CD4-positive, alpha-beta memory T cell (primary cell): ENCODE measurements around the gene ARL14EP. TPM values are rescaled to one million over a fixed set of nuclear protein-coding genes. Genes with fewer than 3 reads are reported as not detected.

Source experiments
- CTCF ChIA-PET: fragments of 350-600 bp; sonication (Branson Sonifier 250); formaldehyde crosslinking; loops from one replicate; lab custom pipeline; 2021; ENCODE audit warnings: inconsistent platforms; ENCODE audit not compliant: partially characterized antibody; lab: Charles Lee
- POLR2A ChIA-PET: fragments of 350-600 bp; sonication (Branson Sonifier 250); formaldehyde crosslinking; loops from one replicate; lab custom pipeline; 2021; ENCODE audit not compliant: partially characterized antibody; lab: Charles Lee
- DNase-seq, 5 donors: peaks; one replicate each; pipeline versions ENCODE4 v3.0.0 to v3.0.0-alpha.2; 2020 to 2022; ENCODE audit warnings: mixed read lengths in 1 of 5
- H3K27ac ChIP-seq: one replicate; pipeline ENCODE4 v1.7.0; 2013; ENCODE audit warnings: low read depth, low read length
- H3K27me3 ChIP-seq: 2 replicates; pipeline ENCODE4 v1.7.0; 2013; ENCODE audit warnings: mild to moderate bottlenecking, low read length, moderate library complexity; ENCODE audit not compliant: insufficient read depth
- H3K36me3 ChIP-seq: 2 replicates; pipeline ENCODE4 v1.7.0; 2013; ENCODE audit warnings: mild to moderate bottlenecking, low read length, moderate library complexity; ENCODE audit not compliant: insufficient read depth
- H3K4me1 ChIP-seq: 2 replicates; pipeline ENCODE4 v1.7.0; 2013; ENCODE audit warnings: mild to moderate bottlenecking, low read length, moderate library complexity; ENCODE audit not compliant: insufficient read depth
- H3K4me3 ChIP-seq, 2 donors: one replicate each; pipeline ENCODE4 v1.7.0; 2013; ENCODE audit warnings: low read length in 2 of 2, mild to moderate bottlenecking in 1 of 2
- H3K9me3 ChIP-seq, 2 donors: one replicate each; pipeline ENCODE4 v1.7.0; 2013; ENCODE audit warnings: low read length in 2 of 2, control low read depth in 1 of 2; ENCODE audit not compliant: control insufficient read depth in 1 of 2
- H3K27ac Mint-ChIP-seq, 7 donors: one replicate each; pipeline ENCODE4 v1.8.0; 2020 to 2021; ENCODE audit warnings: mixed read lengths in 7 of 7, mild to moderate bottlenecking in 6 of 7, inconsistent platforms in 3 of 7, moderate library complexity in 3 of 7
- H3K27me3 Mint-ChIP-seq, 2 donors: one replicate each; pipeline ENCODE4 v1.8.0; 2020 to 2021; ENCODE audit warnings: mixed read lengths in 2 of 2
- H3K36me3 Mint-ChIP-seq, 2 donors: one replicate each; pipeline ENCODE4 v1.8.0; 2020 to 2021; ENCODE audit warnings: mixed read lengths in 2 of 2, inconsistent platforms in 1 of 2, mild to moderate bottlenecking in 1 of 2
- H3K4me1 Mint-ChIP-seq, 4 donors: one replicate each; pipeline ENCODE4 v1.8.0; 2020 to 2021; ENCODE audit warnings: mixed read lengths in 4 of 4, mild to moderate bottlenecking in 1 of 4
- H3K4me3 Mint-ChIP-seq, 8 donors: one replicate each; pipeline ENCODE4 v1.8.0; 2020 to 2021; ENCODE audit warnings: mixed read lengths in 8 of 8, mild to moderate bottlenecking in 7 of 8, moderate library complexity in 6 of 8, inconsistent platforms in 3 of 8
- H3K9me3 Mint-ChIP-seq, 8 donors: one replicate each; pipeline ENCODE4 v1.8.0; 2020 to 2021; ENCODE audit warnings: mixed read lengths in 8 of 8, mild to moderate bottlenecking in 5 of 8, inconsistent platforms in 3 of 8, moderate library complexity in 1 of 8
- intact Hi-C: fragments of 100-400 bp; cut with micrococcal nuclease; formaldehyde crosslinking; loops from one replicate; pipeline ENCODE4 v1.15.1; 2023
- polyA plus RNA-seq, 2 donors: library from polyadenylated mRNA; unstranded; fragments of 300-500 nt; fragmentation: Illumina TruSeq; gene quantifications; one replicate each; pipeline ENCODE4 v1.2.3, GENCODE V29; 2021
- total RNA-seq, 2 experiments: library from RNA; stranded (reverse); gene quantifications; one replicate each; pipeline ENCODE4 v1.2.3, GENCODE V29; 2021

Gene ARL14EP
- total and polyA plus RNA-seq, 4 experiments from 2014 or later, result 44.3 to 86.7 (median 66.8) TPM

DNA sequence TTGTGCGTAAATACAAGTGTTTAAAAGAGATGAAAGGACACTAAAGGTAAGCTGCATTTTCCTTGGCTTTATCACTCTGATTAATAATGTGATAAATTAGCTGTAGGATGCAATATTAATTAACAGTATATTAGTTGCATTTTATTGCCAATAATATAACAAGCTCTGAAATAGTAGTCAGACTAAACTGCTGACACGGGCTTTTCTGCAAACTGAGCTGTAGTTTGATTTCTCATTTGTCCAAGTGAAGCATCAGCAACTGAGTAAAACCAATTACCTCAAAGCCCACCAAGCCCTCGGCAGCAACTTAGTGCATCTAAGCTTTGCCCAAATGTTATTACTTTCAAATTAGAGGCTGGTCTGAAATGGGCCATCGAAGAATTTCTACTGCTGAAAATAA lies 33.5 kb downstream of the ARL14EP start:
- Mint-ChIP-seq H3K4me3 (no peak overlapping the region), H3K4me1 (no peaks in the 10 kb centered on the region), H3K27ac (no peak overlapping the region), H3K27me3 (peaks cover 8 to 13% of the 10 kb centered on the region in 2 donors), H3K36me3 (no peaks in the 10 kb centered on the region), H3K9me3 (peaks cover 0 to 2% (median 0%) of the 10 kb centered on the region in 8 donors)
- H3K4me3 ChIP-seq, result no peak overlapping the region
- DNase-seq, result no peak
- H3K27me3 ChIP-seq, result no peaks in the 10 kb centered on the region
- CTCF ChIA-PET, result no interaction called here
- H3K36me3 ChIP-seq, result no peaks in the 10 kb centered on the region
- H3K9me3 ChIP-seq, result no peaks in the 10 kb centered on the region
- intact Hi-C loops, result no loop called here
- POLR2A ChIA-PET, result no interaction called here
- no peak overlapping the region for H3K27ac ChIP-seq
- no peaks in the 10 kb centered on the region for H3K4me1 ChIP-seq

DNA sequence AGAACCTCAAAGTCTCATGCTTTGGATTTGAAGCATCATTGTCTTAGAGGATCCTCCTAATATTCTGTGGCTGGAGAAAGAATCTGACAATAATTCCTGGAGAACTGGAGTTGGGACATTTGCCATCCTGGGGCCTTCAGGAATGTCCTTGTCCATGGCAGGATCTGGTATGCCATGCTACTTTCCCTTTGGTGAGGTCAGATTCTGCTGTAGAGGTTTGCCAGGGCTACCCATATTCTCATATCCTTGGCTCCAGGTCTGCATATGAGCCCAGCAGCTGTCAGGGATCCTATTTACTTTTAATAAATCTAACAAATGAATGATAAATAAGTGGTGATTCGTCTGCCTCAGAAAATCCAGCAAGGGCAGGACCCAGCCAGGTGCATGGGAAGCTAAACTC lies 35.0 kb downstream of the ARL14EP start:
- Mint-ChIP-seq H3K4me3 (no peak overlapping the region), H3K9me3 (peaks cover 0 to 2% (median 0%) of the 10 kb centered on the region in 8 donors)

DNA sequence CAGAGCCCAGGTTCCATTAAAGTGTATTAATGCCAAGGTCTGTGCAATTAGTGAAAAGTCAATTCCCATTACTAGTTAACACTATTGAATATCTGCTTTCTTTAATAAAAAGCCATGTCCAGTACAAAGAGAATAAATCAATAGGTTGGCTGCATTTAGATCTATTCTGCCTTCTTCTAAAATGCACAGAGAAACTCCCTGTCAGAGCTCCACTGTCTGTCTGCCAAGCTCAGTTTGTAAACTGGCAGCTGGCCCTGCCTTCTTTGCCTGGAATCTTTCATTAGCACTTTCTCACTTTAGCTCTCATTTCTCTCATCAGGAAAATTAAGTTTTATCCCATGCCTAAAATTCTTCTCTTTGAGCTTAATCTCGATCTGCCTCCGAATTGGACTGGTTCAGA lies 35.6 kb downstream of the ARL14EP start:
- H3K4me1 Mint-ChIP-seq, result no peaks in the 10 kb centered on the region
- H3K4me3 Mint-ChIP-seq, result no peak overlapping the region
- peaks cover 0 to 2% (median 0%) of the 10 kb centered on the region in 8 donors for H3K9me3 Mint-ChIP-seq
- POLR2A ChIA-PET, result no interaction called here
- H3K27ac Mint-ChIP-seq, result no peak overlapping the region
- no peak for DNase-seq
- Histone ChIP-seq H3K27me3 (no peaks in the 10 kb centered on the region), H3K36me3 (no peaks in the 10 kb centered on the region), H3K27ac (no peak overlapping the region), H3K4me1 (no peaks in the 10 kb centered on the region), H3K9me3 (no peaks in the 10 kb centered on the region), H3K4me3 (no peak overlapping the region)
- CTCF ChIA-PET, result no interaction called here
- no peaks in the 10 kb centered on the region for H3K36me3 Mint-ChIP-seq
- intact Hi-C loops, result no loop called here
- H3K27me3 Mint-ChIP-seq, result peaks cover 3 to 5% of the 10 kb centered on the region in 2 donors

More for the DNA sequence above, 35.0 kb downstream of the ARL14EP start:
- DNase-seq, result no peak
- peaks cover 5% of the 10 kb centered on the region in 2 donors for H3K27me3 Mint-ChIP-seq
- H3K36me3 Mint-ChIP-seq, result no peaks in the 10 kb centered on the region
- no peaks in the 10 kb centered on the region for H3K4me1 ChIP-seq
- no peaks in the 10 kb centered on the region for H3K4me1 Mint-ChIP-seq
- ChIA-PET POLR2A (no interaction called here), CTCF (no interaction called here)
- H3K9me3 ChIP-seq, result no peaks in the 10 kb centered on the region
- no peak overlapping the region for H3K27ac ChIP-seq
- no peaks in the 10 kb centered on the region for H3K27me3 ChIP-seq
- H3K27ac Mint-ChIP-seq, result no peak overlapping the region
- H3K4me3 ChIP-seq, result no peak overlapping the region
- no peaks in the 10 kb centered on the region for H3K36me3 ChIP-seq
- intact Hi-C loops, result no loop called here

DNA sequence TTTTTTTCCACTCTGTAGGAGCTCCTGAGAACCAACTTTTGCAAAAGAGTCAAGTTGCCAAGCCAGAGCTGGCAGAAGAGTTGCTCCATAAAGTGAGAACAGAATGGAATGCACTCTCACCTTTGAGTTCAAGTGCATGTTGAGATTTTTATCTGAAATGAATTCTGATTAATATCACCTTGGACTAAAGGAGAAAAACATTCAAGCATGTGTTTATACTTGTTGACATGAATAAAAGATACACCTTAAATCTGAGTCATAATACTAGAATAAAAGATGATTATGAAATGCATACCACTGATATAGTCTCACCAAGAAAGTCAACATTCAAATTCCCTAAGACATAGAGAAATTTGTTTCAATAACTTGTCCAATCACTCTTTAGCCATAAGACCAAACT lies 37.8 kb downstream of the ARL14EP start:
- no peak for DNase-seq
- Mint-ChIP-seq H3K9me3 (peaks cover 0 to 2% (median 0%) of the 10 kb centered on the region in 8 donors), H3K27ac (no peak overlapping the region), H3K27me3 (peaks cover 3 to 5% of the 10 kb centered on the region in 2 donors), H3K36me3 (no peaks in the 10 kb centered on the region), H3K4me3 (no peak overlapping the region), H3K4me1 (no peaks in the 10 kb centered on the region)
- Histone ChIP-seq H3K4me1 (no peaks in the 10 kb centered on the region), H3K4me3 (no peak overlapping the region), H3K27me3 (no peaks in the 10 kb centered on the region), H3K36me3 (no peaks in the 10 kb centered on the region), H3K27ac (no peak overlapping the region), H3K9me3 (no peaks in the 10 kb centered on the region)
- POLR2A ChIA-PET, result no interaction called here
- CTCF ChIA-PET, result no interaction called here
- intact Hi-C loops, result no loop called here

DNA sequence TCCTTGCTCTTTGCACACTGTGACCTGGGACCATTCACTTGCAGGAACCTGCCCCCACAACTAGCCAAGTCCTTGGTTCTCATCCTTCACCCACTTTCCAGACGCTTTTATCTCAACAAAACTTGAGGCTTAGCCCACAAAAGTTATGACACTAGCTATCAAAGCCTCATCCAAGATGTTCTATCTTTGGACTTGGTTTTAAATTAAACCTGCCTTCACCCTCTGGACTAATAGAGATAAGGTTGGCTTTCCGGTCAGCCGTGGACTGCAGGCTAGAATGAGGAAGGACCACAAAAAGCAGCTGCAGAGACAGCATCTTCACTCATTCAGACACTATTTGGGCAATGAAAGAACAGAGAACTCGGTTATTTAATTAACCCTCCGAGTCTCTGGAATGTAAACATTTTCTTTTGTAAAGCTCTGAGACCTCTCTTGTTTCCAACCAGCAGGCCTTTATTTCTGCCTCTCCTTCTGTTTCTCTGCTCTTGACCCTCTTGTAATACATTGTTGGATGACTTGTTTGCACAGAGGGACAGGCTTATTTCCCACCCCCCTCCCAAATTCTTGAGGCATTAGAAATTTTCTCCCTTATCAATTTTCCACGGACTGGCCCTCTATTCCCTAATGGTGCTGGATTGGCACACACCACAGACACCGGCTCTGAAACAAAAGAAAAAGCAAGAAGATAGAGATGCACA lies 41.4 kb downstream of the ARL14EP start:
- ChIA-PET CTCF (no interaction called here), POLR2A (no interaction called here)
- H3K4me1 Mint-ChIP-seq, result no peaks in the 10 kb centered on the region
- peaks cover 2 to 3% of the 10 kb centered on the region in 2 donors for H3K27me3 Mint-ChIP-seq
- no peaks in the 10 kb centered on the region for H3K36me3 ChIP-seq
- no peaks in the 10 kb centered on the region for H3K4me1 ChIP-seq
- H3K36me3 Mint-ChIP-seq, result no peaks in the 10 kb centered on the region
- H3K27ac ChIP-seq, result no peak overlapping the region
- no peak overlapping the region for H3K4me3 Mint-ChIP-seq
- H3K9me3 Mint-ChIP-seq, result no peaks in the 10 kb centered on the region
- no peak overlapping the region for H3K4me3 ChIP-seq
- no peaks in the 10 kb centered on the region for H3K27me3 ChIP-seq
- intact Hi-C loops, result no loop called here
- H3K27ac Mint-ChIP-seq, result no peak overlapping the region
- no peak for DNase-seq
- H3K9me3 ChIP-seq, result no peaks in the 10 kb centered on the region

DNA sequence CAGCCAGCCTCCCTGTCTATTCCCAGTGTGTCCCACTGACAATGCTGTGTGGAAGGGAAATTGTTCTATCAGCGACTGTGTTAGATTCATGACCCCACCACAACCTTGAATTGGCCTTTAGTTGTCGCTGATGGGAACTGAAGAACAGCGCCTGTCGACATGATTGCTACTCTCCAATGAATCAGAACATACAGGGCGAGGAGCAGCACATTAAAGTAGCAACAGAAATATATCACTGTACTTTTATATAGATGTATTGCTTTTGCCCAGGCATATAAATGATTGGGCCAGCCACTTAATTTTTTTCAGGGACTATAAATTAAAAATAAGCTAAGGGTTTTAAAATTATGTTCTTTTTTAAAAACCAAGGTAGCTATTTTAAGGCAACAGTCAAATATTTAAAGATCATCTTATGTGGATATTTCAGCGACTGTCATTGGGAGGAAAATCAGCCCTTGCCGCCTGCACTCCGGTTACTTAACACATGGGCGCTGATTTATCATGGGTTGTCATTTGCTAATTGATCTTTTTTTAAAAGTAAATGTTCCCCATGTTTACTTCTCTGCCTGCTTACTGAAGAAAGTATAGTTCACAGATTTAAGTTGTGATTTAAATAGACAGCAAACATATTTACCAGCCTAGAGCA lies 42.1 kb downstream of the ARL14EP start:
- H3K4me3 ChIP-seq, result no peak overlapping the region
- Mint-ChIP-seq H3K27ac (no peak overlapping the region), H3K4me3 (no peak overlapping the region), H3K9me3 (no peaks in the 10 kb centered on the region), H3K36me3 (no peaks in the 10 kb centered on the region), H3K4me1 (no peaks in the 10 kb centered on the region), H3K27me3 (peaks cover 2 to 3% of the 10 kb centered on the region in 2 donors)
- no peak overlapping the region for H3K27ac ChIP-seq
- intact Hi-C loops, result no loop called here
- no peaks in the 10 kb centered on the region for H3K27me3 ChIP-seq
- no peak for DNase-seq
- H3K4me1 ChIP-seq, result no peaks in the 10 kb centered on the region
- no peaks in the 10 kb centered on the region for H3K36me3 ChIP-seq
- ChIA-PET POLR2A (no interaction called here), CTCF (no interaction called here)
- no peaks in the 10 kb centered on the region for H3K9me3 ChIP-seq

DNA sequence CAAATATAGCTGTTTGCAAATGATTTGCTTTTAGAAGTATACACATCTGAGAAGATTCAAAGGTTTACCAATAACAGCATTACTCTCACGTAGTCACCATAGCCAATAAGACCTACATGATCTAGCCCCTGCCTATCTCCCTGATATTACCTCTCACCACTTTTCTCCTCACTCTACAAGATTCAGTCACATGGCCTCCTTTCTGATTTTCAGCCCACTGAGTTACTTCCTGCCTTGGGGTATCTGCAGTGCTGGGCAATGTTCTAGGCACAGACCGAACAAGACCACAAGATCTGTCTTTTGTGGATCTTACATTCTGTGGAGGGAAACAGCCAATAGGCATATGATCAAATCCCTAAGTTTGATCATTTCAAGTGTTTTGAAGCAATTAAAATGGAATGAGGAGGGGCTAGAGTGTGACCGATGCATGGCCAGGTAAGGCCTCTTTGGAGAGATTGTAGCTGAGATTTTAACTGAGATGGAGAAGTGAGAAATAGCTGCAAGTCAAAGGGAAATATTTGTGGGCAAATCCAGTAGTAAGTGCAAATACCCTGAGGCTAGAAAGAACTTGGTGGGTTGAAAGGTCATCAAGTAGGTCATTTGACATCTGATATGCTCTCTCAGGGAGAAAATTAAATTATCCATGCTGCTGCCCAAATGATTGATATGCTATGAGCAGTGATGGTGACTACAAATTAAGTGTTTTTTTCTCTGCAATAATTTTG lies 43.1 kb downstream of the ARL14EP start:
- Histone ChIP-seq H3K27ac (no peak overlapping the region), H3K4me1 (no peaks in the 10 kb centered on the region), H3K36me3 (no peaks in the 10 kb centered on the region), H3K9me3 (no peaks in the 10 kb centered on the region), H3K4me3 (no peak overlapping the region), H3K27me3 (no peaks in the 10 kb centered on the region)
- ChIA-PET CTCF (interaction anchor here (1.6 kb wide), 1 partner anchor 11 kb away, joined by 4 read pairs; no protein-coding TSS in a partner anchor), POLR2A (no interaction called here)
- Mint-ChIP-seq H3K4me1 (no peaks in the 10 kb centered on the region), H3K36me3 (no peaks in the 10 kb centered on the region), H3K27ac (no peak overlapping the region), H3K9me3 (no peaks in the 10 kb centered on the region), H3K27me3 (peaks cover 2 to 3% of the 10 kb centered on the region in 2 donors), H3K4me3 (no peak overlapping the region)
- DNase-seq, result no peak
- intact Hi-C loops, result no loop called here
